ENCODE measurements around the gene LIN9.
A peak's percentile ranks its signal among the peaks of the same experiment; 100 is the strongest.
"Not testable (repeated sequence)": the region's sequence is repeated elsewhere in the genome, so short reads cannot be mapped to it uniquely, and the experiment has no call there.

Gene LIN9

DNA sequence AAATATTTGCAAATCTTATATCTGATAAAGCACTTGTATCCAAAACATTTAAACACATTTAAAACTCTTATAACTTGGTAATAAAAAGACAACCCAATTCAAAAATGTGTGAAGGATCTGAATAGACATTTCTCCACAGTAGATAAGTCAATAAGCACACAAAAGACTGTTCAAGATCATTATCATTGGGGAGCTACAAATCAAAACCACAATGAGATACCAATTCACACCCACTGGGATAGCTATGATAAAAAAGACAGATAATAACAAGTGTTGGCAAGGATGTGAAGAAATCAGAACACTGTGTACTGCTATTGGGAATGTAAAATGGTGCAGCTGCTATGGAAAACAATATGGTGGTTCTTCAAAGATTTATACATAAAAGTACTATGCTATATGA is 5.1 kb upstream of the LIN9 start:
- no peak for DNase-seq

DNA sequence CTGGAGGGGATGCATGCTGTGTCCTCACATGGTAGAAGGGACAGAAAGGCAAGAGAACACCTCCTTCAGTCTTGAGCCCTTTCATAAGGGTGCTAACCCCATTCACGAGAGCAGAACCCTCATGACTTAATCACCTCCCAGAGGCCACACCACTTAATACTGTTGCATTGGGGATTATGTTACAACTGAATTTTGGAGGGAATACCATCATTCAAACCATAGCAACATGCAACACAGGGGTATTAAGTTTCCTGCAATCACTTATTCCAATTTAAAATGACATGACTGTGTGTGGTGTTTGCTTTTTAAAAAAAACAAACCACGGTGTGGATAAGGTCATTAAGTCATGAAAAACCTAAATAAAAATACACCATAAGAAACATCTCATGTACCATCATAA is 3.1 kb upstream of the LIN9 start:
- DNase-seq: no peak

- DNase-seq: no peak
Observed at GRCh38 chr1:226311376-226311775, 2.4 kb upstream of the LIN9 start.

- no peak for DNase-seq
Observed at GRCh38 chr1:226310637-226311195, 1.8 kb upstream of the LIN9 start.

DNA sequence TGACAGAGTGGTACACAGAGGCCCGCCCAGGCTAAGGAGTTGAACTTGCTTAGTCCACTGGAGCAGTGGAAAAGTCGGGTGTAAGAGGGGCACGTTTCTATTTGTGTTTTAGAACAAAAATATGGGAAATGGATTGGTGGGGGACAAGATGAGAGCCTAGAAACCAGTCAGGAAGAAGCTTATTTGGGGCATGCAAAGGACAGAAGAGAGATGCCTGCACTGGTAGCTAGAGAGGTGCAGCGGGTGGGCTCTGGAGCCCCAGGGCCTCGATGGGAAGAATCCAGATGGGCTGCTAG is 1.2 kb upstream of the LIN9 start:
- DNase-seq: no peak

- DNase-seq: peak; percentile 67
Observed at GRCh38 chr1:226309398-226310244, 657 bp upstream of the LIN9 start.

DNA sequence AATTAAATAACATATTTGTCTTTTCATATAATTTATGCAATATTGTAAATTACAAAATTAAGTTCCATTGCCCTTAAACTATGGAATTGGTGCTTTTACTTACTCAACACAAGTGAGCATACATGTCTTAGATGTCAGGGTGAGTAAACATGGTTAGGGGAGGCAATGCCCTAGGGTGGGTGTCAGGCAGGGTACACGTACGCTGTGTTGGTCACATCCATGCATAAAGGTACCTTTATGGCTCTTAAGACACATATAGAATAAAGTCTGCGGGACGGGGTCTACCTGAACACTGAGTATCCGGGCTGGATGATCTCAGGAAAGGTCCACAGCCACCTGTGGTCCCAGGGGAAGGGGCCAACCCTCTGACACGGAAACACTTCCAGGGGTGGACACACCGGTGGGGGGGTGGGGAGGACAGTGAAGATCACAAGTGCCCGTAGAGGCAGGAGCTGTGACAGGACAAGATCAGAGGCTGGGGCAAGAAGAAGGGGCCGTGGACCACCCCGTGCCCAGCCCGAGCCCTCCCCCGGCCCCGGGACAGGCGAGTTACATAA is 720 bp downstream of the LIN9 start:
- DNase-seq: peak; percentile 34

DNA sequence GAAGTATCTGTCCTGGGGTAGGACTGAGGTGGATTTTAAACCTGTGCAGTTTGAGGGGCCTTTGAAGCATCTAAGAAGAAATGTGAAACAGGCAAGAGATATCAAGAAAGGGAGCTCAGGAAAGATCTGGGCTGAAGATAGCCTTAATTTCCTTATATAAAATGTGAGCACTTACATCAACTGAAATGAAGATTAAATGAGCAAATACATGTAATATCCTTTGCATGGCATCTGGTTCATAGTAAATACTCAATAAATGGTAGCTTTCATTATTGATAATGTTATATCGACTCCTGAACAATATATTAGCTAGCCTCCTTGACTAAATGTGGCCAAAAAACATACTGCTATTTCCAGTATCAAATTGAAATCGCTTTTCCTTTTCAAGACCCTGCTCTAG is 2.5 kb downstream of the LIN9 start:
- no peak for DNase-seq

DNA sequence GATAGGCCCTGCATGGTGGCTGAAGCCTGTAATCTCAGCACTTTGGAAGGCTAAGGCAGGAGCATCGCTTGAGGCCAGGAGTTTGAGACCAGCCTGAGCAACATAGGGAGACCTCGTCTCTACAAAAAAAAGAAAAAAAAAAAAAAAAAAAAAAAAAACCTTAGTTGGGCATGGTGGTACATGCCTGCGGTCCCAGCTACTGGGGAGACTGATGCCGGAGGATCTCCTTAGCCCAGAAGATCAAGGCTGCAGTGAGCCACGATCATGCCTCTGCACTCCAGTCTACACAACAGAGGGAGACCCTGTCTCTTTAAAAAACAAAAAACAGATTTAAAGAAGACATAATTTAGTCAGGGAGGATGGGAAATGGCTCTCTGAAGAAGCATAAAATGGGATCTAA is 3.8 kb downstream of the LIN9 start:
- no peak for DNase-seq

- DNase-seq: no peak
Observed at GRCh38 chr1:226304291-226304955, 4.5 kb downstream of the LIN9 start.

DNA sequence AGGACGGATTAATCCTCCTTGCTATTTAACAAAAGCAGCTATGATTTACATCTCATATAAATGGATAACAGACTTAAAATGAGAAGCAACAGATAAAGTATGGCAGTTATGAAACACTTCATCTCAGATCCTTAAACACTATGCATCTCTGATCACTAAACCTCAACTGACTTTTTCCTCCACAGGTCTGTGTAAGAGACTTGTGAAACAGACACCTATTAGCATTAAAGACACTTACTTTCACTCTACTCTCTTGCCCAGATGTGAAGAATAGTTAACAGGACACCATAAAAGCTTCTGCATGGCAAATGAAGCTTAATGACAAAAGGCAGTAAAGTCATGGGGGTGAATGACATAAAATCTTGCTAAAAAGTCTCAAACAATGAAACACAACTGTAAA is 6.2 kb downstream of the LIN9 start:
- no peak for DNase-seq

DNA sequence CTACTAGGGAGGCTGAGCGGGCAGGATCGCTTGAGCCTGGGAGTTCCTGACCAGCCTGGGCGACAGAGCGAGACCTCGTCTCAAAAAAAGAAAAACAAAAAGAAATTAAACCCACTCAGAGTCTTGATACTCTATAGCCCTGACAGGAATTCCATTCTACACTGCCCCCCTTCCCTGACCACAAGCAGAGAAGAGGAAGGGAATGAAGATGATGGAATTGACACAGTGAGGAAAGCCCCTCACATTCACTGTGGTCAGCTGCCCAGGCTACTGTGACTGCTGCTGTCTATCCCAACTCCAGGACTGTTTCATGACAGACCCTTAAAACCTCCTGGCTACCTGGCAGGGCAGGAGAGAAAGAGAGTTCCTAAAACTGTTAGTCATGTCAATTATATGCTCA is 12.1 kb downstream of the LIN9 start:
- DNase-seq: no peak

DNA sequence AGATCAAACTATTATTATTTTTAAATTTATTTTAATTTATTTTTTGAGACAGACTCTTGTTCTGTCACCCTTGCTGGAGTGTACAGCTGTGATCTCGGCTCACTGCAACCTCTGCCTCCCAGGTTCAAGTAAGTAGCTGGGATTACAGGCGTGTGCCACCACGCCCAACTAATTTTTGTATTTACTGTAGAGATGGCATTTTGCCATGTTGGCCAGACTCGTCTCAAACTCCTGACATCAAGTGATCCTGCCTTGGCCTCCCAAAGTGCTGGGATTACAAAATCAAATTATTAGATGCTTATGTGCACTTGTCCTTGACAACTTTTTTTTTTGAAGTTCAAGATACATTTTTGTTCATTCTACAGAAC is 15.4 kb downstream of the LIN9 start:
- no peak for DNase-seq

- no peak for DNase-seq
Observed at GRCh38 chr1:226292874-226293552, 16.0 kb downstream of the LIN9 start.

- DNase-seq: no peak
Observed at GRCh38 chr1:226287587-226287986, 21.4 kb downstream of the LIN9 start.

GRCh38 chr1:226281058-226281457 is 27.9 kb downstream of the LIN9 start:
- no peak for DNase-seq

DNA sequence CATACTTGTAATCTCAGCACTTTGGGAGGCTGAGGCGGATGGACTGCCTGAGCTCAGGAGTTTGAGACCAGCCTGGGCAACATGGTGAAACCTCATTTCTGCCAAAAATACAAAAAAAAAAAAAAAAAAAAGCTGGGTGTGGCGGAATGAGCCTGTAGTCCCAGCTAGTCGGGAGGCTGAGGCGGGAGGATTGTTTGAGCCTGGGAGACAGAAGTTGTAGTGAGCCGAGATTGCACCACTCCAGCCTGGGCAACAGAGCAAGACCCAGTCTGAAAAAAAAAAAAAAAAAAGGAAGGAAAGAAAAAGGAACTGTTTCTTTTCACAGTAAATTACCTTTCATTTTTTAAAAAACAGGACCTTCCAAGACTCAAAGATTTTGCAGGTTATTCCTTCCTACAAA is 29.5 kb downstream of the LIN9 start:
- no peak for DNase-seq

DNA sequence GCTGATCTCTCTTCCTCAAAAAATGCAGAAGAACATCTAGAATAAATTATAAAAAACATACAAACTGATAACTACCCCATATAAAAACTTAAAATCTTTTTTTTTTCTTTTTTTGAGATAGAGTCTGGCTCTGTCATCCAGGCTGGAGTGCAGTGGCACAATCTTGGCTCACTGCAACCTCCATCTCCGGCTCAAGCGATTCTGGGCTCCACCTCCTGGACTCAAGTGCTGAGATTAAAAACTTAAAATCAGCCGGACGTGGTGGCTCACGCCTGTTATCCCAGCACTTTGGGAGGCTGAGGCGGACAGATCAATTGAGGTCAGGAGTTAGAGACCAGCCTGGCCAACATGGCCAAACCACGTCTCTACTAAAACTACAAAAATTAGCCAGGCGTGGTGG is 31.1 kb downstream of the LIN9 start:
- DNase-seq: no peak

DNA sequence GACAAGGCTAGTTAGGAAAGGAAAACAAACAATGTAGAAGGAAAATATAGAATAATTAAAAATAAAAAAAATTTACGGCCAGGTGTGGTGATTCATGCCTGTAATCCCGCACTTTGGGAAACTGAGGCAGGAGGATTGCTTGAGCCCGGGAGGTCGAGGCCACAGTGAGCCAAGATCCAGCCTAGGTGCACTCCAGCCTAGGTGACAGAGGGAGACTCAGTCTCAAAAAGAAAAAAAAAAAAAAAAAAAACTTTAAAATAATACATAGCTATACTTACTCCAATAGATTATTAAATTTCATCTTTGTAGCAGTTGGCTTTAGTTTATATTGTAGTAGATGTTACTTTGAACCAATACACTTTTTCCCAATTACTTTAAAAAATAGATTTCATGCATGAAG is 32.0 kb downstream of the LIN9 start:
- DNase-seq: no peak

GRCh38 chr1:226276077-226276682 is 32.8 kb downstream of the LIN9 start:
- DNase-seq: no peak

GRCh38 chr1:226274138-226274537 is 34.8 kb downstream of the LIN9 start:
- no peak for DNase-seq

DNA sequence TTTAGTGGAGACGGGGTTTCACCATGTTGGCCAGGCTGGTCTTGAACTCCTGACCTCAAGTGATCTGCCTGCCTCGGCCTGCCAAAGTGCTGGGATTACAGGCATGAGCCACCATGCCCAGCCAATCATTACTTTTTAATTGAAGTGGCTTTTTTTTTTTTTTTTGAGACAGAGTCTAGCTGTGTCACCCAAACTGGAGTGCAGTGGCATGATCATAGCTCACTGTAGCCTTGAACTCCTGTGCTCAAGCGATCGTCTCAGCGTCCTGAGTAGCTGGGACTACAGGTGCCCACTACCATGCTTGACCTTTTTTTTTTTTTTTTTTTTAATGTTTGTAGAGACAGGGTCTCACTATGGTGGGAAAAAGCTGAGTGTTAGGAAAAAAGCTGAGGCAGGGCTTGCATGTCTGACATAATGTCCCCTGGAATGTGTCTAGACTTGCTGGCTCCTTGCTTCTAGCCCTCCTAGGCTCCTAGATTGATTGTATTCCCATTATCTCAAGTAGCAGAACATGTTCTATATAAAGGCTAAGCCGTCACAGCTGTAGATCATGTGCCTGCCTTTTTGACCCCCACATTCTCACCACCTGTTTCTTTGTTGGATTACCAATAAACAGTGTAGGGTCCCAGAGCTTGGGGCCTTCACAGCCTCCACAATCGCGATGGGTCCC is 36.6 kb downstream of the LIN9 start:
- DNase-seq: not testable (repeated sequence)
